Measurements from ENCODE around the gene PTPRJ.

PTPRJ gene

DNA sequence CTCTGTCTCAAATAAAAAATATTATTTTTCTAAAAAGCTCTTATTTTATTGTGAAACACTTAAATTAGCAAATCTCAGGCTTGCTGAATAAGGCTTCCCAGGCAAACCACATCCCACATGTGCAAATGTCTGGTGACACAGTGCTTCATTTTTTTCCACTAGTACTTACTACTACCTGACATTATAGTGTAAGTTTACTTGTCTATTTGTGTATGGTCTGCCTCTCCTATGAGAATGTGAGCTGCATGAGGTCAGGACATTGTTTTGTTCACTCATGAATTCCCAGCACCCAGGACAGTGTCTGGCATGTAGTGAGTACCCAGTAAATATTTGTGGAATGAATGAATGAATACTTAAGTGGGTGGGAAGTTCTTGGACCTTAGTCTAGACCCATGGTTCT is 103.1 kb downstream of the PTPRJ start:
- no peak for TF ChIP-seq CTCF (IDR thresholded peaks at IDR 0.05; ENCODE audit: low read depth, low read length)
- H3K4me3 ChIP-seq (ENCODE audit: low read depth, low read length), result no peak overlapping the region

- no peak for TF ChIP-seq CTCF (IDR thresholded peaks at IDR 0.05; ENCODE audit: low read depth, low read length)
- H3K4me3 ChIP-seq (ENCODE audit: low read depth, low read length), result no peak overlapping the region
Observed at GRCh38 chr11:48085688-48086087, 105.3 kb downstream of the PTPRJ start.

- TF ChIP-seq CTCF (IDR thresholded peaks at IDR 0.05; ENCODE audit: low read depth, low read length), result no peak
- no peak overlapping the region for H3K4me3 ChIP-seq (ENCODE audit: low read depth, low read length)
Observed at GRCh38 chr11:48087422-48087821, 107.1 kb downstream of the PTPRJ start.

DNA sequence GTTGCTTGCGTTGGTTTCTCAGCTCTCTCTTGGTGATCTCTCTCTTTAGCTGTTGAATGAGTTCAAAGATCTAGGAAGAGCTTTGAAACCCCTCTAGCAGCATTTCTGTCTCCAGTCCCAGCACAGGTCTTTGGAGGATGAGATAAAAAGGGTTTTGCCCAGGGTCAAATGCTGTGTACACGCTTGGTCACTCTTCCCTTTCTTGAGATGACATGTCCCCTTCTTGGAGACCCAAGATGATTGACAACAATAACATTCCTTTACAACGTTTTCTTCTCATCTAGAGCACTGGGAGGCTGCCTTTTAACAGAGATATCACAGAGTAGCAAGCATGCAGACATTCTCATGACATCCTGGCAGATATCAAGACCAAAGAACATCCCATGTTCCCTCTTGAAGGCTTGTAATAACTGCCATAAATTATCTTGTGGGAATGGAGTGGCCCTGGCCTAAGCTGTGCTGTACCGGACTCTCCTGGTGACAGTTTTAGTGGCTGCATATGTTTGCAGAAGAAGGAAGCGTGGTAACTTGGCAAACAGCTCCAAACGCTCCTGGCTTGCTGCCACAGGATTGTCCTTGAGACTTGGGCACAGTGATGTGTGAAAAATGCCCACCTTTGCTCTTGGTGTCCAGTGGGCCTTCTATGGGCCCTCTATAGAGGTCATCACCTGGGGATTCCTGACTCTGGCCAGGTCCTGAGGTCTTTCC is 107.8 kb downstream of the PTPRJ start:
- TF ChIP-seq CTCF (IDR thresholded peaks at IDR 0.05; ENCODE audit: low read depth, low read length), result no peak
- H3K4me3 ChIP-seq (ENCODE audit: low read depth, low read length), result no peak overlapping the region

DNA sequence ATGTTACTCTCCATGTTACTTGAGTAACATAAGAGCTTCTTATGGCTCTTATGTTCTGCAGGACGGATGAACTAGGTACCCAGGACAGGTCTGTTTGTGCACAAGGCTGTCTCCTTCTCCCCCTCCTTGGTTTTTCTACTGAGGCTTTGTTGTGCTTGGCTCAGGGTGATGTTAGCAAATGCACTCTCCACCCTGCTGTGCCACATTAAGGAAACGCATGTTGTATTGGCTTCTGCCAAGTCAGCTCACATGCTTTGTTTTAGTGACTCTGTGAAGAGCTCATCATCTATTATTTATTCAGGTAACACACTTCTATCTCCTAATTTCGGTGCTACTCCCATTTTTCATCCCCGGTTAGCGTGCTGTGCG is 108.3 kb downstream of the PTPRJ start:
- TF ChIP-seq CTCF (IDR thresholded peaks at IDR 0.05; ENCODE audit: low read depth, low read length), result no peak

GRCh38 chr11:48090174-48090573 is 109.8 kb downstream of the PTPRJ start:
- no peak overlapping the region for H3K4me3 ChIP-seq (ENCODE audit: low read depth, low read length)
- no peak for TF ChIP-seq CTCF (IDR thresholded peaks at IDR 0.05; ENCODE audit: low read depth, low read length)

More for the DNA sequence above, 108.3 kb downstream of the PTPRJ start:
- no peak overlapping the region for H3K4me3 ChIP-seq (ENCODE audit: low read depth, low read length)

GRCh38 chr11:48091426-48092102 is 111.2 kb downstream of the PTPRJ start:
- H3K4me3 ChIP-seq (ENCODE audit: low read depth, low read length), result no peak overlapping the region

More at GRCh38 chr11:48091426-48092102, 111.2 kb downstream of the PTPRJ start:
- TF ChIP-seq CTCF (IDR thresholded peaks at IDR 0.05; ENCODE audit: low read depth, low read length), result no peak
